Measurements from ENCODE around the gene IPPK. TPM values are rescaled to one million over a fixed set of nuclear protein-coding genes. Genes with fewer than 3 reads are reported as not detected.

The IPPK gene
- total RNA-seq, 1 experiment from 2014 or later, result 10.6 TPM

GRCh38 chr9:92602413-92602812, 67.5 kb downstream of the IPPK start:
- H3F3A ChIP-seq (ENCODE audit: low read length, unreplicated experiment), result no peaks in the 10 kb centered on the region
- H3K4me3 ChIP-seq (ENCODE audit: low read length), result no peak overlapping the region
- DNase-seq (no peak), ATAC-seq (no peak)
- no peaks in the 10 kb centered on the region for H3K36me3 ChIP-seq (ENCODE audit: low read depth, low read length)
- H4K20me1 ChIP-seq (ENCODE audit: low read length), result no peaks in the 10 kb centered on the region
- no peaks in the 10 kb centered on the region for H3K27me3 ChIP-seq (ENCODE audit: low read length)
- BruUV-seq (replicated peaks), result no TSS peak
- ChIA-PET POLR2A (ENCODE audit: unreplicated experiment) (no interaction called here), CTCF (no interaction called here)
- no peaks in the 10 kb centered on the region for H3K4me1 ChIP-seq (ENCODE audit: insufficient read depth, low read length)
- no peaks in the 10 kb centered on the region for H3K9me3 ChIP-seq (ENCODE audit: low read length)
- no peak overlapping the region for H3K9ac ChIP-seq (ENCODE audit: low read length)
- intact Hi-C loops (cut with micrococcal nuclease), result no loop called here
- no peak overlapping the region for H2AFZ ChIP-seq (ENCODE audit: low read length)
- no peak overlapping the region for H3K27ac ChIP-seq (ENCODE audit: low read length)
- TF ChIP-seq CTCF (conservative IDR thresholded peaks at IDR 0.05; ENCODE audit: low read depth, low read length) (no peak), EZH2 (IDR thresholded peaks at IDR 0.05; ENCODE audit: low read length, unreplicated experiment) (no peak), EZH2phosphoT487 (IDR thresholded peaks at IDR 0.05; ENCODE audit: borderline replicate concordance, low read length) (no peak)
- H3K79me2 ChIP-seq (ENCODE audit: low read length), result no peaks in the 10 kb centered on the region
- H3K4me2 ChIP-seq (ENCODE audit: low read length), result no peak overlapping the region
- no peaks in the 10 kb centered on the region for H3K9me2 ChIP-seq (replicated peaks; ENCODE audit: low read length)

GRCh38 chr9:92601451-92601850, 68.5 kb downstream of the IPPK start:
- H3K27ac ChIP-seq (ENCODE audit: low read length), result no peak overlapping the region
- no peak for TF ChIP-seq EZH2phosphoT487 (IDR thresholded peaks at IDR 0.05; ENCODE audit: borderline replicate concordance, low read length)
- TF ChIP-seq CTCF (conservative IDR thresholded peaks at IDR 0.05; ENCODE audit: low read depth, low read length), result no peak
- no peak for TF ChIP-seq EZH2 (IDR thresholded peaks at IDR 0.05; ENCODE audit: low read length, unreplicated experiment)
- POLR2A ChIA-PET (ENCODE audit: unreplicated experiment), result no interaction called here

GRCh38 chr9:92600462-92601261, 69.3 kb downstream of the IPPK start:
- H3K9me2 ChIP-seq (replicated peaks; ENCODE audit: low read length), result no peaks in the 10 kb centered on the region
- intact Hi-C loops (cut with micrococcal nuclease), result no loop called here

More at GRCh38 chr9:92601451-92601850, 68.5 kb downstream of the IPPK start:
- ATAC-seq (no peak), DNase-seq (no peak)
- Histone ChIP-seq H3K9me3 (ENCODE audit: low read length) (no peaks in the 10 kb centered on the region), H4K20me1 (ENCODE audit: low read length) (no peaks in the 10 kb centered on the region), H3K27me3 (ENCODE audit: low read length) (no peaks in the 10 kb centered on the region), H3F3A (ENCODE audit: low read length, unreplicated experiment) (no peaks in the 10 kb centered on the region), H3K4me2 (ENCODE audit: low read length) (no peak overlapping the region), H3K36me3 (ENCODE audit: low read depth, low read length) (no peaks in the 10 kb centered on the region), H3K4me1 (ENCODE audit: insufficient read depth, low read length) (no peaks in the 10 kb centered on the region), H3K9me2 (replicated peaks; ENCODE audit: low read length) (no peaks in the 10 kb centered on the region), H3K79me2 (ENCODE audit: low read length) (no peaks in the 10 kb centered on the region), H3K4me3 (ENCODE audit: low read length) (no peak overlapping the region), H2AFZ (ENCODE audit: low read length) (no peak overlapping the region), H3K9ac (ENCODE audit: low read length) (no peak overlapping the region)
- intact Hi-C loops (cut with micrococcal nuclease), result no loop called here
- CTCF ChIA-PET, result interaction anchor here (0.6 kb wide), 1 partner anchor 40 kb away, joined by 5 read pairs; no protein-coding TSS in a partner anchor
- no TSS peak for BruUV-seq (replicated peaks)

More at GRCh38 chr9:92600462-92601261, 69.3 kb downstream of the IPPK start:
- Histone ChIP-seq H3K27me3 (ENCODE audit: low read length) (no peaks in the 10 kb centered on the region), H3K36me3 (ENCODE audit: low read depth, low read length) (no peaks in the 10 kb centered on the region), H3K9ac (ENCODE audit: low read length) (no peak overlapping the region), H3K4me2 (ENCODE audit: low read length) (no peak overlapping the region), H3F3A (ENCODE audit: low read length, unreplicated experiment) (no peaks in the 10 kb centered on the region), H2AFZ (ENCODE audit: low read length) (no peak overlapping the region), H3K4me1 (ENCODE audit: insufficient read depth, low read length) (no peaks in the 10 kb centered on the region), H3K79me2 (ENCODE audit: low read length) (no peaks in the 10 kb centered on the region), H3K27ac (ENCODE audit: low read length) (no peak overlapping the region), H3K9me3 (ENCODE audit: low read length) (no peaks in the 10 kb centered on the region), H4K20me1 (ENCODE audit: low read length) (no peaks in the 10 kb centered on the region), H3K4me3 (ENCODE audit: low read length) (no peak overlapping the region)
- DNase-seq, result peak; percentile 8
- ChIA-PET CTCF (no interaction called here), POLR2A (ENCODE audit: unreplicated experiment) (no interaction called here)
- no peak for ATAC-seq
- no TSS peak for BruUV-seq (replicated peaks)
- TF ChIP-seq CTCF (conservative IDR thresholded peaks at IDR 0.05; ENCODE audit: low read depth, low read length) (no peak), EZH2 (IDR thresholded peaks at IDR 0.05; ENCODE audit: low read length, unreplicated experiment) (no peak), EZH2phosphoT487 (IDR thresholded peaks at IDR 0.05; ENCODE audit: borderline replicate concordance, low read length) (no peak)
